Kidney epithelial cell (primary cell): Measurements from ENCODE around the gene GRIK4. TPM values are rescaled to one million over a fixed set of nuclear protein-coding genes. Genes with fewer than 3 reads are reported as not detected.

Experiments used
- DNase-seq: peaks from one replicate; pipeline ENCODE4 v3.0.0-alpha.2; 2010; ENCODE audit warnings: low read depth
- H3K27me3 ChIP-seq: 2 replicates; pipeline ENCODE4 v1.6.0; 2011; ENCODE audit warnings: low read length; ENCODE audit not compliant: control insufficient read depth, insufficient read depth
- H3K36me3 ChIP-seq: 2 replicates; pipeline ENCODE4 v1.5.1; 2011; ENCODE audit warnings: low read length; ENCODE audit not compliant: control insufficient read depth, insufficient read depth
- H3K4me3 ChIP-seq: 2 replicates; pipeline ENCODE4 v1.5.1; 2011; ENCODE audit warnings: low read depth, mild to moderate bottlenecking, control low read depth, low read length
- CTCF ChIP-seq: IDR thresholded peaks from 2 replicates; pipeline ENCODE4 v1.5.1; 2011; ENCODE audit warnings: mild to moderate bottlenecking, moderate library complexity, low read length, control low read depth, inconsistent platforms; ENCODE audit not compliant: insufficient read depth, poor library complexity, severe bottlenecking
- total RNA-seq: library from RNA; depleted of rRNA; stranded (reverse); fragments of >200 nt; gene quantifications from 2 replicates; pipeline ENCODE4 v1.2.3, GENCODE V29; 2015

The GRIK4 gene
- total RNA-seq, 1 donor from 2014 or later, result 0.17 TPM

- Histone ChIP-seq H3K27me3 (peaks cover 16% of the 10 kb centered on the region), H3K36me3 (no peaks in the 10 kb centered on the region), H3K4me3 (no peak overlapping the region)
- DNase-seq, result no peak
- TF ChIP-seq CTCF, result no peak
Observed at GRCh38 chr11:120880498-120881175, 369.1 kb downstream of the GRIK4 start.

GRCh38 chr11:120881596-120881995 lies 370.0 kb downstream of the GRIK4 start:
- Histone ChIP-seq H3K36me3 (no peaks in the 10 kb centered on the region), H3K4me3 (no peak overlapping the region), H3K27me3 (peaks cover 16% of the 10 kb centered on the region)
- no peak for TF ChIP-seq CTCF
- no peak for DNase-seq

- DNase-seq, result no peak
- Histone ChIP-seq H3K36me3 (no peaks in the 10 kb centered on the region), H3K4me3 (no peak overlapping the region), H3K27me3 (peaks cover 16% of the 10 kb centered on the region)
- TF ChIP-seq CTCF, result no peak
Observed at GRCh38 chr11:120882175-120882574, 370.6 kb downstream of the GRIK4 start.

- no peak overlapping the region for H3K4me3 ChIP-seq
- no peak for DNase-seq
- no peak for TF ChIP-seq CTCF
- no peaks in the 10 kb centered on the region for H3K36me3 ChIP-seq
- peaks cover 16% of the 10 kb centered on the region for H3K27me3 ChIP-seq
Observed at GRCh38 chr11:120883404-120884080, 372.0 kb downstream of the GRIK4 start.

- no peak for TF ChIP-seq CTCF
- no peaks in the 10 kb centered on the region for H3K36me3 ChIP-seq
- H3K4me3 ChIP-seq, result no peak overlapping the region
- no peak for DNase-seq
- H3K27me3 ChIP-seq, result peaks cover 16% of the 10 kb centered on the region
Observed at GRCh38 chr11:120884154-120885020, 372.8 kb downstream of the GRIK4 start.
